Tibial nerve (tissue), 4 donors: Measurements from ENCODE around the gene CHPF.

Experiments used
- CTCF ChIP-seq, 5 experiments: fragments of 200-600 bp in 3 of 5; fragments of 450-650 bp in 2 of 5; sonication (generic) in 3 of 5; IDR thresholded peaks; one replicate each; pipeline ENCODE4 v1.5.1; 2016 to 2019; ENCODE audit warnings: antibody characterized with exemption in 5 of 5, mild to moderate bottlenecking in 3 of 5, moderate library complexity in 2 of 5
- EP300 ChIP-seq, 2 donors: sonication (generic); formaldehyde crosslinking; IDR thresholded peaks; one replicate each; pipeline ENCODE4 v1.6.1; 2017; ENCODE audit warnings: antibody characterized with exemption in 2 of 2, mild to moderate bottlenecking in 1 of 2

- TF ChIP-seq EP300 (IDR thresholded peaks at IDR 0.05) (no peak), CTCF (IDR thresholded peaks at IDR 0.05) (no peak)
These were observed 9.5 kb upstream of the CHPF start for GRCh38 chr2:219553168-219553417.
